NT2/D1 (cell line): Measurements from ENCODE around the gene RCN1.
"Not testable (repeated sequence)": the region's sequence is repeated elsewhere in the genome, so short reads cannot be mapped to it uniquely, and the experiment has no call there.

Source experiments
- DNase-seq: peaks from one replicate; pipeline ENCODE4 v3.0.0-alpha.2; 2011; ENCODE audit warnings: low read depth, low spot score
- H3K27me3 ChIP-seq: 2 replicates; pipeline ENCODE4 v1.6.0; 2011; ENCODE audit warnings: mild to moderate bottlenecking; ENCODE audit not compliant: insufficient read length, insufficient read depth
- H3K36me3 ChIP-seq: 2 replicates; pipeline ENCODE4 v1.6.1; 2011; ENCODE audit warnings: mild to moderate bottlenecking, low read length, mixed read lengths; ENCODE audit not compliant: insufficient read depth, insufficient read length
- H3K4me1 ChIP-seq: 2 replicates; pipeline ENCODE4 v1.5.1; 2011; ENCODE audit not compliant: insufficient read depth, insufficient read length
- H3K4me3 ChIP-seq: 2 replicates; pipeline ENCODE4 v1.5.1; 2011; ENCODE audit warnings: low read depth; ENCODE audit not compliant: insufficient read length
- H3K9ac ChIP-seq: 2 replicates; pipeline ENCODE4 v1.6.0; 2011; ENCODE audit warnings: low read depth; ENCODE audit not compliant: insufficient read length
- H3K9me3 ChIP-seq: 2 replicates; pipeline ENCODE4 v1.5.1; 2011; ENCODE audit warnings: mild to moderate bottlenecking, low read length; ENCODE audit not compliant: insufficient read depth
- SUZ12 ChIP-seq: IDR thresholded peaks from 2 replicates; pipeline ENCODE4 v1.6.1; 2011; ENCODE audit not compliant: insufficient read length, insufficient read depth; ENCODE audit errors: extremely low read depth
- YY1 ChIP-seq: IDR thresholded peaks from 2 replicates; pipeline ENCODE4 v1.6.1; 2011; ENCODE audit not compliant: insufficient read length, insufficient read depth
- ZNF274 ChIP-seq: IDR thresholded peaks from 2 replicates; pipeline ENCODE4 v1.6.1; 2011; ENCODE audit warnings: mild to moderate bottlenecking, low read depth, low read length

Gene RCN1

GRCh38 chr11:32115446-32115845, 24.6 kb downstream of the RCN1 start:
- H3K9ac ChIP-seq, result no peak overlapping the region
- no peaks in the 10 kb centered on the region for H3K9me3 ChIP-seq
- H3K4me3 ChIP-seq, result no peak overlapping the region
- H3K27me3 ChIP-seq, result no peaks in the 10 kb centered on the region
- DNase-seq, result no peak
- H3K36me3 ChIP-seq, result no peaks in the 10 kb centered on the region
- TF ChIP-seq ZNF274, result no peak
- TF ChIP-seq SUZ12, result no peak
- no peak for TF ChIP-seq YY1
- no peaks in the 10 kb centered on the region for H3K4me1 ChIP-seq

- H3K27me3 ChIP-seq, result no peaks in the 10 kb centered on the region
- H3K4me3 ChIP-seq, result no peak overlapping the region
- no peak overlapping the region for H3K9ac ChIP-seq
- H3K9me3 ChIP-seq, result no peaks in the 10 kb centered on the region
- DNase-seq, result no peak
- TF ChIP-seq SUZ12 (no peak), ZNF274 (no peak), YY1 (no peak)
- no peaks in the 10 kb centered on the region for H3K36me3 ChIP-seq
- no peaks in the 10 kb centered on the region for H3K4me1 ChIP-seq
These were observed 25.8 kb downstream of the RCN1 start for GRCh38 chr11:32116668-32117067.

GRCh38 chr11:32118025-32118974, 27.4 kb downstream of the RCN1 start:
- no peak for DNase-seq

GRCh38 chr11:32119139-32119538, 28.3 kb downstream of the RCN1 start:
- not testable (repeated sequence) for H3K36me3 ChIP-seq, H3K9ac ChIP-seq, H3K4me3 ChIP-seq, DNase-seq, H3K9me3 ChIP-seq, H3K27me3 ChIP-seq, H3K4me1 ChIP-seq

More at GRCh38 chr11:32118025-32118974, 27.4 kb downstream of the RCN1 start:
- no peaks in the 10 kb centered on the region for H3K4me1 ChIP-seq
- H3K27me3 ChIP-seq, result no peaks in the 10 kb centered on the region
- TF ChIP-seq YY1 (no peak), SUZ12 (no peak), ZNF274 (no peak)
- H3K9me3 ChIP-seq, result no peaks in the 10 kb centered on the region
- no peaks in the 10 kb centered on the region for H3K36me3 ChIP-seq
- no peak overlapping the region for H3K9ac ChIP-seq
- H3K4me3 ChIP-seq, result no peak overlapping the region

GRCh38 chr11:32121012-32121411, 30.1 kb downstream of the RCN1 start:
- no peaks in the 10 kb centered on the region for H3K9me3 ChIP-seq
- H3K9ac ChIP-seq, result no peak overlapping the region
- TF ChIP-seq YY1, result no peak
- no peak for TF ChIP-seq ZNF274
- no peak for TF ChIP-seq SUZ12
- DNase-seq, result no peak
- no peak overlapping the region for H3K4me3 ChIP-seq
- no peaks in the 10 kb centered on the region for H3K27me3 ChIP-seq
- H3K4me1 ChIP-seq, result no peaks in the 10 kb centered on the region
- H3K36me3 ChIP-seq, result no peaks in the 10 kb centered on the region

DNA sequence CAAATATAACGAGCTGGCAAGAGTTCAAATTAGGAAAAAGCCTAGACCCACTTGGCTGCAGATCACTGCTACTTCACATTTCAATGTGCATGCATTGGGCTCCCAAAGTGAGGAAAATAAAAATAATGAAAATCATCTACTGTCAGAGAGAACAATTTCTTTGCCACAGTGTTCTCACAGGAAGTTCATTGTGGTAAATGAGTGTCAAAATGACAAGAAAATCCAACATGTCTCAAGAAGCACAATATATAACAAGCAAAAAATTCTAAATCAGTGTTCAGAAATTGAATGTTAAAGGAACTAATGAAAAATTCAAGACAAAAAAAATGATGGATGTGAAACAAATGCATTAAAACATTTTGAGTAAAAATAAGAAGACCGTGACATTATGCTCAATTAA, 31.3 kb downstream of the RCN1 start:
- Histone ChIP-seq H3K27me3 (no peaks in the 10 kb centered on the region), H3K9ac (no peak overlapping the region), H3K9me3 (no peaks in the 10 kb centered on the region), H3K36me3 (no peaks in the 10 kb centered on the region), H3K4me3 (no peak overlapping the region), H3K4me1 (no peaks in the 10 kb centered on the region)
- TF ChIP-seq SUZ12 (no peak), ZNF274 (no peak), YY1 (no peak)
- DNase-seq, result no peak

DNA sequence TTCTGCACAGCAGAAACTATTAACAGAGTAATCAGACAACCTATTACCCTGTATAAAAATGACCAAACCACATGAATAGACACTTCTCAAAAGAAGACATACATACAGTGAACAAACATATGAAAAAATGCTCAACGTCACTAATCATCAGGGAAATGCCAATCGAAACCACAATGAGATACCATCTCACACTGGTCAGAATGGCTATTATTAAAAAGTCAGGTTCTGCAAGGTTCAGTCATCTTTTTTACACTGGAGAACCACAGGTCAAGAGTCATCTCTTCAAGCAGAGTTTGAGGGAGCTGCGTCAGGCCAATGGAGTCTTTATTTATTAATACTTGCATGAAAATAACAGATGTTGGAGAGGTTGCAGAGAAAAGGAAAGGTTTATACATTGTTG, 40.4 kb downstream of the RCN1 start:
- Histone ChIP-seq H3K9me3 (no peaks in the 10 kb centered on the region), H3K36me3 (no peaks in the 10 kb centered on the region), H3K4me1 (no peaks in the 10 kb centered on the region), H3K9ac (no peak overlapping the region), H3K27me3 (no peaks in the 10 kb centered on the region), H3K4me3 (no peak overlapping the region)
- TF ChIP-seq ZNF274, result no peak
- no peak for TF ChIP-seq SUZ12
- no peak for TF ChIP-seq YY1
- no peak for DNase-seq

DNA sequence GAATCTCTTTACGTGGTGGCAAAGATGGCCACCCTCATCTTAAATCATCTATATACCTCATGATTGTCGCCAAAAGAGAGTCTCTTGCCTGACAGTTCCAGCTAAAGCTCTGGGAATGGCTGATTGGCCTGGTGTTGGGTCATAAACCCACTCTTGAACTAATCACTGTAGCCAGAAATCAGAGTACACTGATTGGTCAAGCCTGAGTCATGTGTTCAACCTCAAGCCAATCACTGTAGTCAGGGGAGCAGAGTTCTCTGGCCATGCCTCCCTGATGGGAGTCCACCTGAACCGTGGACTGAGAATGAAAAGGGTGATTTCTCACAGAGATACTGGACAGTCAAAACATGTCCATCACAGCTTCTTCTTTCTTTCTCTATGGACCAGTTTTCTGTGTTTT, 45.8 kb downstream of the RCN1 start:
- Histone ChIP-seq H3K36me3 (no peaks in the 10 kb centered on the region), H3K9me3 (no peaks in the 10 kb centered on the region), H3K27me3 (no peaks in the 10 kb centered on the region), H3K9ac (no peak overlapping the region), H3K4me1 (no peaks in the 10 kb centered on the region), H3K4me3 (no peak overlapping the region)
- DNase-seq, result no peak
- TF ChIP-seq SUZ12, result no peak
